GM12878 (cell line): ENCODE results near the gene ZNRF3.

ENCODE experiments used
- BCLAF1 ChIP-seq: fragments of 450-650 bp; IDR thresholded peaks from 2 replicates; pipeline ENCODE4 v1.6.1; 2017; ENCODE audit warnings: antibody characterized with exemption, mild to moderate bottlenecking, moderate library complexity
- BHLHE40 ChIP-seq, 2 experiments: fragments of 450-650 bp in 1 of 2; IDR thresholded peaks; 2 replicates each; pipeline ENCODE4 v1.6.1; 2011 to 2017; ENCODE audit warnings: low read depth in 2 of 2, borderline replicate concordance in 1 of 2, improper control_type of control experiment in 1 of 2, low read length in 1 of 2, mild to moderate bottlenecking in 1 of 2
- CBX5 ChIP-seq: sonication (generic); IDR thresholded peaks from 2 replicates; pipeline ENCODE4 v1.6.1; 2016; ENCODE audit warnings: low read depth, moderate library complexity, mild to moderate bottlenecking, inconsistent platforms
- CHD1 ChIP-seq: IDR thresholded peaks from 2 replicates; pipeline ENCODE4 v1.6.1; 2012; ENCODE audit warnings: low read depth, low read length, improper control_type of control experiment
- CTCF ChIP-seq, 3 experiments: IDR thresholded peaks in 2 of 3; conservative IDR thresholded peaks in 1 of 3; 2 replicates each; pipeline ENCODE4 v1.5.1; 2011; ENCODE audit warnings: low read depth in 3 of 3, low read length in 3 of 3, mild to moderate bottlenecking in 3 of 3, control low read depth in 2 of 3, moderate library complexity in 2 of 3, inconsistent platforms in 1 of 3, mixed read lengths in 1 of 3; ENCODE audit not compliant: control insufficient read depth in 2 of 3, insufficient read depth in 1 of 3; ENCODE audit errors: extremely low read depth in 1 of 3
- ELK1 ChIP-seq: IDR thresholded peaks from 2 replicates; pipeline ENCODE4 v1.6.1; 2012; ENCODE audit warnings: low read depth, low read length, improper control_type of control experiment
- EP300 ChIP-seq, 2 experiments: fragments of 150-350 bp in 1 of 2; IDR thresholded peaks; 2 replicates each; pipeline ENCODE4 v1.6.1; 2011 to 2012; ENCODE audit warnings: low read depth in 2 of 2, low read length in 2 of 2, borderline replicate concordance in 1 of 2, improper control_type of control experiment in 1 of 2, inconsistent platforms in 1 of 2; ENCODE audit not compliant: control insufficient read depth in 1 of 2
- EZH2 ChIP-seq: IDR thresholded peaks from 2 replicates; pipeline ENCODE4 v1.6.1; 2012; ENCODE audit warnings: low read depth, mild to moderate bottlenecking, control low read depth, inconsistent platforms, low read length, borderline replicate concordance; ENCODE audit not compliant: control insufficient read depth
- HDAC2 ChIP-seq: fragments of 200-600 bp; sonication (generic); IDR thresholded peaks from 2 replicates; pipeline ENCODE4 v1.6.1; 2017
- IRF3 ChIP-seq: fragments of 450-650 bp; IDR thresholded peaks from 2 replicates; pipeline ENCODE4 v1.6.1; 2014; ENCODE audit warnings: mild to moderate bottlenecking
- POLR2A ChIP-seq: IDR thresholded peaks from 2 replicates; pipeline ENCODE4 v1.6.1; 2011; ENCODE audit warnings: low read depth, mild to moderate bottlenecking, low read length

GRCh38 chr22:29030618-29031226, 147.3 kb downstream of the ZNRF3 start:
- no peak for TF ChIP-seq CBX5
- no peak for TF ChIP-seq CHD1
- no peak for TF ChIP-seq EP300 (IDR thresholded peaks at IDR 0.05; ENCODE audit: borderline replicate concordance in 1 of 2, control insufficient read depth in 1 of 2, low read depth in 2 of 2, low read length in 2 of 2)
- no peak for TF ChIP-seq BHLHE40 (IDR thresholded peaks at IDR 0.05; ENCODE audit: borderline replicate concordance in 1 of 2, low read depth in 2 of 2, low read length in 1 of 2)
- TF ChIP-seq CTCF (IDR thresholded peaks at IDR 0.05 in 2 of 3, conservative IDR thresholded peaks at IDR 0.05 in 1 of 3; ENCODE audit: control insufficient read depth in 2 of 3, extremely low read depth in 1 of 3, insufficient read depth in 1 of 3, low read depth in 3 of 3, low read length in 3 of 3) = no peak
- no peak for TF ChIP-seq ELK1
- no peak for TF ChIP-seq IRF3
- no peak for TF ChIP-seq BCLAF1
- TF ChIP-seq POLR2A = no peak
- no peak for TF ChIP-seq HDAC2
- no peak for TF ChIP-seq EZH2
